HepG2 (cell line): ENCODE data around the gene ARHGAP26. TPM values are rescaled to one million over a fixed set of nuclear protein-coding genes. Genes with fewer than 3 reads are reported as not detected.

Experiments used
- ASH2L ChIP-seq: fragments of 300-600, 200-600 bp; sonication (generic); IDR thresholded peaks from 2 replicates; pipeline ENCODE4 v1.7.0; 2017; ENCODE audit warnings: low read depth, mild to moderate bottlenecking, moderate library complexity, mixed read lengths, low read length; ENCODE audit not compliant: insufficient read length
- CEBPB ChIP-seq: IDR thresholded peaks from 2 replicates; pipeline ENCODE4 v1.6.1; 2011; ENCODE audit warnings: low read depth, low read length, improper control_type of control experiment, borderline replicate concordance
- DPF2 ChIP-seq: sonication (generic); formaldehyde crosslinking; IDR thresholded peaks from 2 replicates; pipeline ENCODE4 v1.4.0; 2020; ENCODE audit warnings: mild to moderate bottlenecking, low read depth, missing genetic modification reagents, borderline replicate concordance
- FOXP1 ChIP-seq, 2 experiments: fragments of 450-650 bp in 1 of 2; IDR thresholded peaks; 2 replicates each; pipeline ENCODE4 v1.6.1; 2017 to 2018; ENCODE audit warnings: antibody characterized with exemption in 1 of 2
- KLF6 ChIP-seq: IDR thresholded peaks from 2 replicates; pipeline ENCODE4 v1.8.0; 2016; ENCODE audit warnings: missing biosample characterization, missing genetic modification reagents
- RELA ChIP-seq: sonication (generic); formaldehyde crosslinking; IDR thresholded peaks from 2 replicates; pipeline ENCODE4 v1.4.0; 2020; ENCODE audit warnings: missing genetic modification reagents
- ZMYM3 ChIP-seq: sonication (generic); formaldehyde crosslinking; IDR thresholded peaks from 2 replicates; pipeline ENCODE4 v1.5.1; 2020; ENCODE audit warnings: mild to moderate bottlenecking, missing genetic modification reagents
- ZNF792 ChIP-seq: IDR thresholded peaks from 2 replicates; pipeline ENCODE4 v1.6.1; 2016
- ZSCAN9 ChIP-seq: IDR thresholded peaks from 2 replicates; pipeline ENCODE4 v1.6.1; 2016; ENCODE audit warnings: borderline replicate concordance
- polyA plus RNA-seq, 8 experiments: library from polyadenylated mRNA; depleted of rRNA in 3 of 8; stranded (reverse) in 7 of 8; unstranded in 1 of 8; fragments of >200 nt; fragmentation: Illumina TruSeq in 4 of 8; extraction: Trizol in 4 of 8; gene quantifications; 2 replicates each; pipeline versions ENCODE4 v1.2.1 to v1.2.3, GENCODE V29; 2011 to 2016; ENCODE audit warnings: low read depth in 4 of 8, missing spikeins in 1 of 8, mixed read lengths in 1 of 8; ENCODE audit not compliant: insufficient read depth in 1 of 8
- total RNA-seq, 5 experiments: library from RNA; depleted of rRNA; stranded (reverse); fragments of >200 nt; fragmentation: Illumina TruSeq; extraction: Trizol; gene quantifications; 2 replicates each; pipeline ENCODE4 v1.2.3, GENCODE V29; 2016; ENCODE audit warnings: low read depth in 1 of 5
- TF ChIP-seq, protein P1 (sequence below): sonication (generic); formaldehyde crosslinking; IDR thresholded peaks from 2 replicates; pipeline ENCODE4 v1.8.1; 2022; ENCODE audit warnings: mild to moderate bottlenecking, missing genetic modification reagents
- TF ChIP-seq, protein P2 (sequence below): sonication (generic); formaldehyde crosslinking; IDR thresholded peaks from 2 replicates; pipeline ENCODE4 v1.5.1; 2020; ENCODE audit warnings: mild to moderate bottlenecking, missing genetic modification reagents
- TF ChIP-seq, protein P3 (sequence below): sonication (generic); formaldehyde crosslinking; IDR thresholded peaks from 2 replicates; pipeline ENCODE4 v1.4.0; 2020; ENCODE audit warnings: mild to moderate bottlenecking, missing genetic modification reagents
- TF ChIP-seq, protein P4 (sequence below): sonication (generic); formaldehyde crosslinking; IDR thresholded peaks from 2 replicates; pipeline ENCODE4 v1.4.0; 2020; ENCODE audit warnings: missing genetic modification reagents
- TF ChIP-seq, protein P5 (sequence below): sonication (generic); formaldehyde crosslinking; IDR thresholded peaks from 2 replicates; pipeline ENCODE4 v1.4.0; 2020; ENCODE audit warnings: missing genetic modification reagents, borderline replicate concordance
- TF ChIP-seq, protein P6 (sequence below): conservative IDR thresholded peaks from 2 replicates; pipeline ENCODE4 v1.6.1; 2018; ENCODE audit warnings: missing genetic modification reagents
- TF ChIP-seq, protein P7 (sequence below): sonication (generic); formaldehyde crosslinking; IDR thresholded peaks from 2 replicates; pipeline ENCODE4 v1.5.1; 2020; ENCODE audit warnings: missing genetic modification reagents, mild to moderate bottlenecking, borderline replicate concordance

The ARHGAP26 gene
- total and polyA plus RNA-seq, 2 of the 13 experiments (the other 11 are each of a cell fraction or from before 2014, with no cell fraction given) = 9.6 to 18.2 TPM

DNA sequence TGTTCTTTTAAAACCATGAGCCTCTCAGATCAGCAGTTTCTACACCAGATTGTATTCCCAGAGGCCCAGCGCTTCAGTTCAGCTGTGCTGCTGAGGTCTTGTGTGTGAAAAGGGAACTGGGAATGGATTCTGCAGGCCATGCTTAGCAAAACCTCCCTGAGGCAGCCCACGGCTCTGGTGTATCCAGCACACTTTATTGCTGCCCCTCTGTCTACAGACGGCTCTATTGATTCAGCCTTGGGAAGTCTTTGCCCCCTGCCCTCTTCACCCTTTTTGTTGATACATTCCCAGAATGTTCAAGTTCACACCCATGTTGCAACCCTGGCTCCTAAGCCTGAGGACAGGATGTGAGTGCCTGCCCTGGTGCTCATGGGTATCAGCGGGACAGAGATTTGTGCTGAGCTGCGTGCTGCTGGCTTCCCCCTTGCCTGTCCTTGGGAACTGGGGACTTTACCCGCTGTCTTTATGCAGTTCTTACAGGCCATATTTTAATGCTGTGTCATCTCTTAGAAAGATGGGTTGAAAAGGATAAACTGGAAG, 37.3 kb downstream of the ARHGAP26 start (continued):
- TF ChIP-seq, protein P1, sequence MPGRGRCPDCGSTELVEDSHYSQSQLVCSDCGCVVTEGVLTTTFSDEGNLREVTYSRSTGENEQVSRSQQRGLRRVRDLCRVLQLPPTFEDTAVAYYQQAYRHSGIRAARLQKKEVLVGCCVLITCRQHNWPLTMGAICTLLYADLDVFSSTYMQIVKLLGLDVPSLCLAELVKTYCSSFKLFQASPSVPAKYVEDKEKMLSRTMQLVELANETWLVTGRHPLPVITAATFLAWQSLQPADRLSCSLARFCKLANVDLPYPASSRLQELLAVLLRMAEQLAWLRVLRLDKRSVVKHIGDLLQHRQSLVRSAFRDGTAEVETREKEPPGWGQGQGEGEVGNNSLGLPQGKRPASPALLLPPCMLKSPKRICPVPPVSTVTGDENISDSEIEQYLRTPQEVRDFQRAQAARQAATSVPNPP = peak; percentile 80; the same call in 1 of the 2 replicates
- TF ChIP-seq FOXP1 (IDR thresholded peaks at IDR 0.05) (no peak), FOXP1 (CRISPR knock-in tag; IDR thresholded peaks at IDR 0.05) (peak; percentile 89), DPF2 (peak; percentile 95), ASH2L (peak; percentile 62), ZNF792 (CRISPR knock-in tag) (peak; percentile 96), RELA (CRISPR knock-in tag) (no peak), KLF6 (CRISPR knock-in tag) (no peak; the same call in 1 of the 2 replicates), ZMYM3 (CRISPR knock-in tag) (peak; percentile 91), ZSCAN9 (peak; percentile 94), CEBPB (peak; percentile 96)
- TF ChIP-seq, protein P2, sequence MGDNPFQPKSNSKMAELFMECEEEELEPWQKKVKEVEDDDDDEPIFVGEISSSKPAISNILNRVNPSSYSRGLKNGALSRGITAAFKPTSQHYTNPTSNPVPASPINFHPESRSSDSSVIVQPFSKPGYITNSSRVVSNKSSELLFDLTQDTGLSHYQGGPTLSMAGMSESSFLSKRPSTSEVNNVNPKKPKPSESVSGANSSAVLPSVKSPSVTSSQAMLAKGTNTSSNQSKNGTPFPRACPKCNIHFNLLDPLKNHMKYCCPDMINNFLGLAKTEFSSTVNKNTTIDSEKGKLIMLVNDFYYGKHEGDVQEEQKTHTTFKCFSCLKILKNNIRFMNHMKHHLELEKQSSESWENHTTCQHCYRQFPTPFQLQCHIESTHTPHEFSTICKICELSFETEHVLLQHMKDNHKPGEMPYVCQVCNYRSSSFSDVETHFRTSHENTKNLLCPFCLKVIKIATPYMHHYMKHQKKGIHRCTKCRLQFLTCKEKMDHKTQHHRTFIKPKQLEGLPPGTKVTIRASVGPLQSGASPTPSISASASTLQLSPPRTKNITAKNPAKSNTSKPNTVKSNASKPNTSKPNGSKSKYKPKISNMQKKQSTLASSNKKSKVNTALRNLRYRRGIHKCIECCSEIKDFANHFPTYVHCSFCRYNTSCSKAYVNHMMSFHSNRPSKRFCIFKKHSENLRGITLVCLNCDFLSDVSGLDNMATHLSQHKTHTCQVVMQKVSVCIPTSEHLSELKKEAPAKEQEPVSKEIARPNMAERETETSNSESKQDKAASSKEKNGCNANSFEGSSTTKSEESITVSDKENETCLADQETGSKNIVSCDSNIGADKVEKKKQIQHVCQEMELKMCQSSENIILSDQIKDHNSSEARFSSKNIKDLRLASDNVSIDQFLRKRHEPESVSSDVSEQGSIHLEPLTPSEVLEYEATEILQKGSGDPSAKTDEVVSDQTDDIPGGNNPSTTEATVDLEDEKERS (CRISPR knock-in tag) = peak; percentile 95
- TF ChIP-seq, protein P3, sequence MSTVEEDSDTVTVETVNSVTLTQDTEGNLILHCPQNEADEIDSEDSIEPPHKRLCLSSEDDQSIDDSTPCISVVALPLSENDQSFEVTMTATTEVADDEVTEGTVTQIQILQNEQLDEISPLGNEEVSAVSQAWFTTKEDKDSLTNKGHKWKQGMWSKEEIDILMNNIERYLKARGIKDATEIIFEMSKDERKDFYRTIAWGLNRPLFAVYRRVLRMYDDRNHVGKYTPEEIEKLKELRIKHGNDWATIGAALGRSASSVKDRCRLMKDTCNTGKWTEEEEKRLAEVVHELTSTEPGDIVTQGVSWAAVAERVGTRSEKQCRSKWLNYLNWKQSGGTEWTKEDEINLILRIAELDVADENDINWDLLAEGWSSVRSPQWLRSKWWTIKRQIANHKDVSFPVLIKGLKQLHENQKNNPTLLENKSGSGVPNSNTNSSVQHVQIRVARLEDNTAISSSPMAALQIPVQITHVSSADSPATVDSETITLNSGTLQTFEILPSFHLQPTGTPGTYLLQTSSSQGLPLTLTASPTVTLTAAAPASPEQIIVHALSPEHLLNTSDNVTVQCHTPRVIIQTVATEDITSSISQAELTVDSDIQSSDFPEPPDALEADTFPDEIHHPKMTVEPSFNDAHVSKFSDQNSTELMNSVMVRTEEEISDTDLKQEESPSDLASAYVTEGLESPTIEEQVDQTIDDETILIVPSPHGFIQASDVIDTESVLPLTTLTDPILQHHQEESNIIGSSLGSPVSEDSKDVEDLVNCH = no peak
- TF ChIP-seq, protein P4, sequence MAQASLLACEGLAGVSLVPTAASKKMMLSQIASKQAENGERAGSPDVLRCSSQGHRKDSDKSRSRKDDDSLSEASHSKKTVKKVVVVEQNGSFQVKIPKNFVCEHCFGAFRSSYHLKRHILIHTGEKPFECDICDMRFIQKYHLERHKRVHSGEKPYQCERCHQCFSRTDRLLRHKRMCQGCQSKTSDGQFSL = no peak
- TF ChIP-seq, protein P5, sequence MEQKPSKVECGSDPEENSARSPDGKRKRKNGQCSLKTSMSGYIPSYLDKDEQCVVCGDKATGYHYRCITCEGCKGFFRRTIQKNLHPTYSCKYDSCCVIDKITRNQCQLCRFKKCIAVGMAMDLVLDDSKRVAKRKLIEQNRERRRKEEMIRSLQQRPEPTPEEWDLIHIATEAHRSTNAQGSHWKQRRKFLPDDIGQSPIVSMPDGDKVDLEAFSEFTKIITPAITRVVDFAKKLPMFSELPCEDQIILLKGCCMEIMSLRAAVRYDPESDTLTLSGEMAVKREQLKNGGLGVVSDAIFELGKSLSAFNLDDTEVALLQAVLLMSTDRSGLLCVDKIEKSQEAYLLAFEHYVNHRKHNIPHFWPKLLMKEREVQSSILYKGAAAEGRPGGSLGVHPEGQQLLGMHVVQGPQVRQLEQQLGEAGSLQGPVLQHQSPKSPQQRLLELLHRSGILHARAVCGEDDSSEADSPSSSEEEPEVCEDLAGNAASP = peak; percentile 99
- TF ChIP-seq, protein P6, sequence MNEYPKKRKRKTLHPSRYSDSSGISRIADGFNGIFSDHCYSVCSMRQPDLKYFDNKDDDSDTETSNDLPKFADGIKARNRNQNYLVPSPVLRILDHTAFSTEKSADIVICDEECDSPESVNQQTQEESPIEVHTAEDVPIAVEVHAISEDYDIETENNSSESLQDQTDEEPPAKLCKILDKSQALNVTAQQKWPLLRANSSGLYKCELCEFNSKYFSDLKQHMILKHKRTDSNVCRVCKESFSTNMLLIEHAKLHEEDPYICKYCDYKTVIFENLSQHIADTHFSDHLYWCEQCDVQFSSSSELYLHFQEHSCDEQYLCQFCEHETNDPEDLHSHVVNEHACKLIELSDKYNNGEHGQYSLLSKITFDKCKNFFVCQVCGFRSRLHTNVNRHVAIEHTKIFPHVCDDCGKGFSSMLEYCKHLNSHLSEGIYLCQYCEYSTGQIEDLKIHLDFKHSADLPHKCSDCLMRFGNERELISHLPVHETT (CRISPR knock-in tag) = peak; percentile 81; the same call in 1 of the 2 replicates
- TF ChIP-seq, protein P7, sequence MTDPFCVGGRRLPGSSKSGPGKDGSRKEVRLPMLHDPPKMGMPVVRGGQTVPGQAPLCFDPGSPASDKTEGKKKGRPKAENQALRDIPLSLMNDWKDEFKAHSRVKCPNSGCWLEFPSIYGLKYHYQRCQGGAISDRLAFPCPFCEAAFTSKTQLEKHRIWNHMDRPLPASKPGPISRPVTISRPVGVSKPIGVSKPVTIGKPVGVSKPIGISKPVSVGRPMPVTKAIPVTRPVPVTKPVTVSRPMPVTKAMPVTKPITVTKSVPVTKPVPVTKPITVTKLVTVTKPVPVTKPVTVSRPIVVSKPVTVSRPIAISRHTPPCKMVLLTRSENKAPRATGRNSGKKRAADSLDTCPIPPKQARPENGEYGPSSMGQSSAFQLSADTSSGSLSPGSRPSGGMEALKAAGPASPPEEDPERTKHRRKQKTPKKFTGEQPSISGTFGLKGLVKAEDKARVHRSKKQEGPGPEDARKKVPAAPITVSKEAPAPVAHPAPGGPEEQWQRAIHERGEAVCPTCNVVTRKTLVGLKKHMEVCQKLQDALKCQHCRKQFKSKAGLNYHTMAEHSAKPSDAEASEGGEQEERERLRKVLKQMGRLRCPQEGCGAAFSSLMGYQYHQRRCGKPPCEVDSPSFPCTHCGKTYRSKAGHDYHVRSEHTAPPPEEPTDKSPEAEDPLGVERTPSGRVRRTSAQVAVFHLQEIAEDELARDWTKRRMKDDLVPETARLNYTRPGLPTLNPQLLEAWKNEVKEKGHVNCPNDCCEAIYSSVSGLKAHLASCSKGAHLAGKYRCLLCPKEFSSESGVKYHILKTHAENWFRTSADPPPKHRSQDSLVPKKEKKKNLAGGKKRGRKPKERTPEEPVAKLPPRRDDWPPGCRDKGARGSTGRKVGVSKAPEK = peak; percentile 97
